ENCODE results near the gene TMOD1.

Gene TMOD1

GRCh38 chr9:97500263-97500662, 1.2 kb upstream of the TMOD1 start:
- no peak for DNase-seq

DNA sequence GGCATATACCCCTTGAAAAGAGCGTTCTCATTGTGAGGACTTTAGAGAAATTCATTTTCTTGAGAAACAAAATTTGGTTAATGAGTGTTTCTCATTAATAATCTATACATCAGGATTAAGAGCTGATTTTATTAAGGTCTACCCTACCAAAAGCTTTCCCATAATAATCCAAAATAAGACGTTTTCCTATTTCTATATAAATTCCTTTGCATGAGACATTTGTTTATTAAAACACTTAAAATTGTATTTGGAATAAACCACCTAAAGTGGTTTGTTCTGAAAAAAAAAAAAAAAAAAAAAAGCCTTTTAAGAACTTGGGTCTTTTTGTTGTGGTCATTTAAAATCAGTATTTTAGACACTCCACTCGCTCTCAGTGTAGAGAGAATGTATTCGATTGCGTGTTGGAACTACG, 695 bp upstream of the TMOD1 start:
- DNase-seq = no peak

DNA sequence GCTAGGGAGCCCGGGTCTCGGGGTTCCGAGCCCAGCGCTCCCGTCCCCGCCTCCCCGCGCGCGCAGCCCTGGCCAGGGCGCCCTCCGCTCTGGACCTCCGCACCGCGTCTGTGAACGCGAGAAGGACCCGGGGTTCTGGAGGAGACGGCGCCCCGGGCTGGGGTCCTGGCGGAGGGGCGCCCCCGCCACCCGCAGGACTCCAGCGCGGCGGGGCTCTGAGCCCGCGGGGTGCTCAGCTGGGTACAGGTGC, 431 bp downstream of the TMOD1 start:
- DNase-seq = no peak

GRCh38 chr9:97502222-97502983, 937 bp downstream of the TMOD1 start:
- DNase-seq = no peak

DNA sequence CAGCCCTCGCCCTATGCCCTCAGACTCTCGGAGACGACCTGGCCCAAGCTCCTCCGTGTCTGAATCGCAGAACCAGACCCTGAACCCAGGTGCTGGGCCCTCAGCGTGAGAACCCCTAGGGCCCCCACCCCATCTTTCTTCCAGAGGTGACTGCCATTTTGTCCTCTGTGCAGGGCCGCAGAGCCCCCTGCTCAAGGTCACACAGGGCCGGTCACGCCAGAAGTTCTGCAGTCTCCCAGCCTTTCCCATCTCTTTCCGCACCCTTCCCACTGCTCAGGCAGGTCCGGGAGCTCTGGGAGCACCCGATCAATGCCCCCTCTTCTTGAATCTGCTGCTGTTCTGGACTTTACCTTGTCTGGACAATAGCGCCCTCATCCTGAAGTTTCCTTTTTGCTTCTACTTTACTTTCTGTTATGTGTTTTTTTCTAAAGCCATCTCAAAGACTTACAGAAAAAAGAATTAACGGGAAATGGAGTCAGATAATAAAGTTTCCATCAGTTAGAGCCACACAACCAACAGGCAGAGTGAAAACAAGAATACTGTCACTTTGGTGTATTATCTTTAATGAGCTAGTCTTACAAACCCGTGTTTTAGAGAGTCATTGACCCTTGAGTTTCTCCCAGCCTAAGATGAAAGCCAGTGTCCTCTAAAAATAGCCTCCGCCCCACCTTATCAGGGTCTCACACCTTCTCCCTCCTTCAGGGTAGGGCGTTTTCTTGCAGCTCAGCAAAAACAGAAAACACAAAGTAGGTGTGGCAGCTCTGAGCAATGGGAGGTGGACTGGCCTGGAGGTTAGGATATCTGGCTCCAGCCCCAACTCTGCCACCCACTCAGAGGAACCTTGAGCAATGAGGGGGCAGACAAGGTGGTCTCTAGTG, 1.8 kb downstream of the TMOD1 start:
- no peak for DNase-seq

GRCh38 chr9:97503862-97504210, 2.4 kb downstream of the TMOD1 start:
- DNase-seq = no peak

GRCh38 chr9:97504381-97505216, 3.1 kb downstream of the TMOD1 start:
- no peak for DNase-seq

DNA sequence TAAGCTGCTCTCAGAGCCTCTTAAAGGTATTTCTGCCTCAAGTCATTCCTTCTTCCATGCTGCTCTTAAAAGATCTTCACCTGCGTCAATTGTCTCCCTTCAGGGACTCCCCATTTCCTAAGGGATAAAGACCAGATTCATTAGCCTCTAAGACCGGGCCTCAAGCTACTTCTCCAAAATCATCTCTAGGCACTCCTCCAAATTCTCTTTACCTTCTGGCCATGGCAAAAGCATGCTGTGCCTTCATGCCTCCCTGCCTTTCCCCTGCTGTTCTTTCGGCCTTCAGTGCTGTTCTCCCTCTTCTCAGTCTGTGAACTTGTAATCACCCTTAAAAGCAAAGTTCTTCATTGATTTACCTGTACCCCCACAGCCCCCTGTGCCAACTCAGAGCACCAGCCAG, 4.4 kb downstream of the TMOD1 start:
- DNase-seq = no peak

DNA sequence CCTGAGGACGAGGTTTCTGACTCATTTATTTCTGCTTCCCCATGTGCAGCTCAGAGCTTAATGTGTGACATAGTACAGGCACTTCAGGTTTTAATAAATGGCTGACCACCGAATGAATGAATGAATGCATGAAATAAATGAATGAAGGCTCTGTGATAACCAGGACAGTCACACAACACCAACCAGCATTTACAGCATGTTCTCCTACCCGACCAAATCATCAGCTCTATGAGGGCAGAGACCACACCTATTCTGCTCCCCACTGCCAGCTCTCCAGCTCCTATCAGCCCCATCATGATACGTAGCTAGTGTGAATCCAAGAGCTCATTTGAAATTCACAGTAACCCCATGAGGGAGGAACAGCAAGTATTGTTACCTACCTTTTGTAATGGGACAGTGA, 4.8 kb downstream of the TMOD1 start:
- DNase-seq = no peak

- DNase-seq = no peak
These were observed 5.3 kb downstream of the TMOD1 start for GRCh38 chr9:97506787-97507186.

DNA sequence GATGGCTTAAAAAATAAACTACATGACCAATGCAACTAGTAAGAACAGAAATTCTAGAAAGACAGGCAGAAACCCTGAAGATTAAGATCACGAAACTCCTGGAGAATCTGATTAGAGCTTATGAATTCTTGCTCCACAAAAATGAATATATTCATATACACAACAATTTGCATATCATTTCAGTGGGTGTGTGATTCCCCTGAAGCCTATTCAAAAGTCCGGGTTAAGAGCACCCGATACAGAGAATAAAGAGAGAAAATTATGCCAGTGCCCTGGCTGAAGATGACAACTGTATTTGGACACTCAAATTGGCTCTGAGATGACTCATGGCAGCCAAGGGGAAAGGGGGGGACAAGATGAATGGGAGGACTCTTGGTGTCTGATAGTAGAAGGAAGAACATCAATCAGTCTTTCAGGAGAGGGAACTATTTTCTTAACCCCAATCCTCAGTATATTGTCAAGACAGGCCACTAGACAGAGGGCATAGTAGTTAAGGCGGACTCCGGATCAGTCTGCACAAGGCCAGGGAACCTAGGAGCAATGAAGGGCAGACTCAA, 6.0 kb downstream of the TMOD1 start:
- no peak for DNase-seq

DNA sequence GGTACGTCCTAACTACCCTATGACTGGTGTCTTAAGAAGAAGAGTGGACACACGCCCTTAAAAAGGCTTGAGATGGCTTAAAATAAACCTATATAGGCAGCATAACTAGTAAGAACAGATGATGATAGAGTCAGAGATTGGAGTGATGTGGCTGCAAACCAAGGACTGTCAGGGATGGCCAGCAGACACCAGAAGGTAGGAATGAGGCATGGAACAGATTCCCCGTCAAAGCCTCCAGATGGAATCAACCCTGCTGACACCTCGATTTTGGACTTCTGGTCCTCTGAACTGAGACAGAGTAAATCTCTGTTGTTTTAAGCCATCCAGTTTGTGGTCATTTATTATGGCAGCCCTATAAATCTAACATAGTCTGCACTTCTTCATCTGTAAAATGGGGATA, 7.4 kb downstream of the TMOD1 start:
- no peak for DNase-seq

DNA sequence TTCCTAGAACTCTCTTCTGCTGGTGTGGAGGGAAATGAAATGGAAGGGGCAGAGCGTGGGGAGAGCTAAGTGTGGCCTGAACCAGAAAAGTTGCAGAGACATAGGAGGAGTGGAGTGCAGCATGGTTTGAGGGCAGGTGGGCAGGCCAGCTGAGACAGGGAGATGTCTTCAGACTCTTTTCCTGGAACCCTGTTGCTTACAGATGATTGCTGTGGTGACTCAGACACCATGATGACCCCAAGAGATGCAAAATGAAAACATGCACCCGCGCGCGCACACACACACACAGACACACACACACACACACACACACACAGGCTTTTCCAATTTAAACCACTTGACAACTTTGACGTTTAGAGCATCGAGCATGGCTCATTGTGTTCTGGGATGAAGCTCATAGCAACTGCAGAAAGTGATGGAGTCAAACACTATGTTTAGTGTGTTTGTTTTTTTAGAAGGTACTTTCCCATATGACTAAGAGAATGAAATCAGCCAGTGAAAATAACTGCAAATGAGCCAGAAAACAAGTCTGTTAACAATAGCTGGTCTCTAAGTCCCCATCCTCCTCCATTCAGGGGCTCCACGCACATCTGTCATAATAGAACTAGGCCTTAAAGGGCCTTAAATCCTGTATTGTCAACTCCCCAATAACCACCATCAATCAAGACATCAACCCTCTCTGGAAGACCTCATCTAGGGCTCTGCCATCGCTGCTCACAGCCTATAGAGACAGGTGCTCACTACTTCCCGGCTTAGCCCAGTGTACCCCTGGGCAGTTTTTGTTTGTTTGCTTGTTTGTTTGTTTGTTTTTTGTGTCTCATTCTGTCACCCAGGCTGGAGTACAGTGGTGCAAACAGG, 9.6 kb downstream of the TMOD1 start:
- no peak for DNase-seq

DNA sequence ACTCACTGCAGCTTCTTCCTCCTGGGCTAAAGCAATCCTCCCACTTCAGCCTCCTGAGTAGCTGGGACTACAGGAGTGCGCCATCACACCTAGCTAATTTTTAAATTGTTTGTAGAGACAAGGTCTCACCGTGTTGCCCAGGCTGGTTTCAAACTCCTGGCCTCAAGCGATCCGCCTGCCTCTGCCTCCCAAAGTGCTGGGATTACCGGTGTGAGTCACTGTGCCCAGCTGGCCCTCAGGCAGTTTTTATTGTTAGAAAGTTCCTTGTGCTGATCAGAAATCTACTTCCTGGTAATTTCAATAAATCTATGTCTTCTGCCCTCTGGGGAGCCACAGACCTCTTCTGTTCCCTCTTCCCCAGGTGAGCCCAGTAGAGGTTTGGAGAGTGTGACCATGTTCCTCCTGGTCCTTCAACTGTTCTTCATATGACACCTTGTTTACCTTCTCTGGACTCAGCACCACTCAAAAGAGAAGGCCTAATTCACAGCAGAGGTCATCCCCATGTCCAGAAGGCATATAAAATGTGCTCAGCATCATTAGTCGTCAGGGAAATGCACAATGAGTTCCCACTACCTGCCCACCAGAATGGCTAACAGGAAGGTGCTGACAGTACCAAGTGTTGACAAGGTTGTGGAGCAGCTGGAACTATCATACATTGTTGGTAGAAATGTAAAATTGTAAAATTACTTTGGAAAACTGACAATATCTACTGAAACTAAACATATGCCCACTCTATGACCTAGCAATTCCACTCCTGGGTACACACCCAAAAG, 10.4 kb downstream of the TMOD1 start:
- no peak for DNase-seq

GRCh38 chr9:97512966-97513560, 11.6 kb downstream of the TMOD1 start:
- no peak for DNase-seq

GRCh38 chr9:97514531-97514930, 13.1 kb downstream of the TMOD1 start:
- no peak for DNase-seq

DNA sequence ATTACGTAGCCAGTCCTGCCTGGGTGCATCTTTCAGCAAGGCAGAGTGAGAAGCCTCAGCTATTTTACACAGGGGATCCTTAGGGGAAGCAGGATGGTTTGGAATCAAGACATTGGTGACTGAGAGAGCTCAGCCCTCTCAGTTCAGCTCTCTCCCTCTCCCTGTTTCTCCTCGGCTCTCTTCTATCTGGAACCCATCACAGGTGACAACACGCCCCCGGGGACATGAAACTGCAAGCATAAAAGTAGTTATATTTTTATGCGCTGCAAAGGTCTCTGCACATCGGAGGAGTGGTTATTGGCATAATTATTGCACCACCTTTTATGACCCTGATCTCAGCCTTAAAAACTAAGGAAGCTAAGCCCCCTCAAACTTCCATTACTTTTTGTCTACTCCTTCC, 14.2 kb downstream of the TMOD1 start:
- no peak for DNase-seq

- DNase-seq = no peak
These were observed 14.6 kb downstream of the TMOD1 start for GRCh38 chr9:97516111-97516510.

- DNase-seq = no peak
These were observed 16.0 kb downstream of the TMOD1 start for GRCh38 chr9:97517331-97518089.

GRCh38 chr9:97518166-97518908, 16.9 kb downstream of the TMOD1 start:
- DNase-seq = no peak
